Neural cell (in vitro differentiated cells): ENCODE data around the gene BCL2L15. TPM values are rescaled to one million over a fixed set of nuclear protein-coding genes. Genes with fewer than 3 reads are reported as not detected.

Source experiments
- H2AFZ ChIP-seq: fragments of 200-600, 300-800 bp; sonication (generic), shearing (Covaris generic); 2 replicates; pipeline ENCODE4 v1.6.0; 2014; ENCODE audit warnings: low read depth, mild to moderate bottlenecking, antibody characterized with exemption, low read length, moderate library complexity
- H3F3A ChIP-seq: fragments of 200-600 bp; shearing (Covaris generic); 2 replicates; pipeline ENCODE4 v1.6.1; 2016; ENCODE audit warnings: mild to moderate bottlenecking, moderate library complexity, mixed read lengths, antibody characterized with exemption, low read length; ENCODE audit not compliant: insufficient read depth, poor library complexity, severe bottlenecking
- H3K27ac ChIP-seq: fragments of 200-600, 300-800 bp; sonication (generic), shearing (Covaris generic); 2 replicates; pipeline ENCODE4 v1.5.1; 2014; ENCODE audit warnings: mild to moderate bottlenecking, low read length, moderate library complexity
- H3K27me3 ChIP-seq: fragments of 300-800, 200-600 bp; sonication (generic), shearing (Covaris generic); 2 replicates; pipeline ENCODE4 v1.6.0; 2014; ENCODE audit warnings: mild to moderate bottlenecking, low read depth, low read length, moderate library complexity; ENCODE audit not compliant: insufficient read depth
- H3K36me3 ChIP-seq: fragments of 300-800, 200-600 bp; sonication (generic), shearing (Covaris generic); 2 replicates; pipeline ENCODE4 v1.5.1; 2014; ENCODE audit warnings: mild to moderate bottlenecking, antibody characterized with exemption, low read length, moderate library complexity; ENCODE audit not compliant: insufficient read depth
- H3K4me2 ChIP-seq: fragments of 300-800, 200-600 bp; sonication (generic), shearing (Covaris generic); 2 replicates; pipeline ENCODE4 v1.6.0; 2014; ENCODE audit warnings: mild to moderate bottlenecking, low read length
- H3K4me3 ChIP-seq: fragments of 300-800, 200-600 bp; sonication (generic), shearing (Covaris generic); 2 replicates; pipeline ENCODE4 v1.5.1; 2014; ENCODE audit warnings: mild to moderate bottlenecking, low read length, moderate library complexity
- H3K79me2 ChIP-seq: fragments of 200-600 bp; shearing (Covaris generic); replicated peaks from 2 replicates; pipeline ENCODE4 v1.6.0; 2014; ENCODE audit warnings: mild to moderate bottlenecking, low read length, moderate library complexity; ENCODE audit not compliant: insufficient read depth
- H3K9ac ChIP-seq: fragments of 300-800, 200-600 bp; sonication (generic), shearing (Covaris generic); 2 replicates; pipeline ENCODE4 v1.6.1; 2016; ENCODE audit warnings: mild to moderate bottlenecking, low read length, mixed read lengths
- H3K9me2 ChIP-seq: fragments of 200-600 bp; shearing (Covaris generic); 2 replicates; pipeline ENCODE4 v1.6.1; 2016; ENCODE audit warnings: mild to moderate bottlenecking, low read length, mixed read lengths; ENCODE audit not compliant: insufficient read depth
- H3K9me3 ChIP-seq: fragments of 200-600, 300-800 bp; sonication (generic), shearing (Covaris generic); 2 replicates; pipeline ENCODE4 v1.6.1; 2016; ENCODE audit warnings: mild to moderate bottlenecking, mixed run types, low read length, moderate library complexity, mixed read lengths
- H4K20me1 ChIP-seq: fragments of 200-600 bp; shearing (Covaris generic); 2 replicates; pipeline ENCODE4 v1.6.1; 2016; ENCODE audit warnings: mild to moderate bottlenecking, mixed run types; ENCODE audit not compliant: insufficient read depth
- CTCF ChIP-seq: fragments of 450-650 bp; IDR thresholded peaks from 2 replicates; pipeline ENCODE4 v1.5.1; 2014; ENCODE audit warnings: antibody characterized with exemption, mild to moderate bottlenecking, moderate library complexity; ENCODE audit not compliant: poor library complexity, severe bottlenecking
- EP300 ChIP-seq: fragments of 450-650 bp; conservative IDR thresholded peaks from 2 replicates; pipeline ENCODE4 v1.6.1; 2014; ENCODE audit warnings: antibody characterized with exemption, mild to moderate bottlenecking, moderate library complexity; ENCODE audit not compliant: poor library complexity, severe bottlenecking
- EZH2 ChIP-seq: fragments of 200-600, 300-800 bp; shearing (Covaris generic), sonication (generic); IDR thresholded peaks from 2 replicates; pipeline ENCODE4 v1.6.1; 2014; ENCODE audit warnings: antibody characterized with exemption, low read length, borderline replicate concordance, mild to moderate bottlenecking; ENCODE audit not compliant: insufficient read depth, poor library complexity, severe bottlenecking
- MXI1 ChIP-seq: fragments of 450-650 bp; conservative IDR thresholded peaks from 2 replicates; pipeline ENCODE4 v1.6.1; 2014; ENCODE audit warnings: antibody characterized with exemption, mild to moderate bottlenecking; ENCODE audit not compliant: poor library complexity, severe bottlenecking
- POLR2AphosphoS5 ChIP-seq: IDR thresholded peaks from 2 replicates; pipeline ENCODE4 v1.6.1; 2012
- RAD21 ChIP-seq: fragments of 450-650 bp; conservative IDR thresholded peaks from 2 replicates; pipeline ENCODE4 v1.6.1; 2014; ENCODE audit warnings: antibody characterized with exemption, mild to moderate bottlenecking, moderate library complexity
- REST ChIP-seq: IDR thresholded peaks from 2 replicates; pipeline ENCODE4 v1.6.1; 2012; ENCODE audit warnings: borderline replicate concordance
- SMC3 ChIP-seq: fragments of 450-650 bp; conservative IDR thresholded peaks from 2 replicates; pipeline ENCODE4 v1.6.1; 2014; ENCODE audit warnings: antibody characterized with exemption, mild to moderate bottlenecking, moderate library complexity; ENCODE audit not compliant: poor library complexity
- TAF1 ChIP-seq: IDR thresholded peaks from 2 replicates; pipeline ENCODE4 v1.6.1; 2012; ENCODE audit warnings: low read depth
- polyA plus RNA-seq: library from polyadenylated mRNA; depleted of rRNA; stranded (reverse); fragments of >200 nt; gene quantifications from 2 replicates; pipeline ENCODE4 v1.2.3, GENCODE V29; 2014

The BCL2L15 gene
- polyA plus RNA-seq, 1 donor from 2014 or later, result 4.7 TPM

GRCh38 chr1:113913312-113913668, 25.9 kb upstream of the BCL2L15 start:
- H3K4me3 ChIP-seq, result no peak overlapping the region
- H3K9me3 ChIP-seq, result no peaks in the 10 kb centered on the region
- H3K27ac ChIP-seq, result no peak overlapping the region
- H3K9me2 ChIP-seq, result no peaks in the 10 kb centered on the region
- H2AFZ ChIP-seq, result no peak overlapping the region
- H3K79me2 ChIP-seq, result no peaks in the 10 kb centered on the region
- TF ChIP-seq EZH2, result no peak
- no peak for TF ChIP-seq CTCF
- TF ChIP-seq SMC3, result no peak
- H3F3A ChIP-seq, result no peaks in the 10 kb centered on the region
- no peaks in the 10 kb centered on the region for H4K20me1 ChIP-seq
- H3K36me3 ChIP-seq, result no peaks in the 10 kb centered on the region
- H3K9ac ChIP-seq, result no peak overlapping the region
- no peaks in the 10 kb centered on the region for H3K27me3 ChIP-seq
- no peak overlapping the region for H3K4me2 ChIP-seq

- H3K27me3 ChIP-seq, result no peaks in the 10 kb centered on the region
- no peaks in the 10 kb centered on the region for H3K9me3 ChIP-seq
- H3K4me3 ChIP-seq, result no peak overlapping the region
- H3F3A ChIP-seq, result no peaks in the 10 kb centered on the region
- no peak overlapping the region for H2AFZ ChIP-seq
- no peak overlapping the region for H3K4me2 ChIP-seq
- no peak overlapping the region for H3K27ac ChIP-seq
- H3K9ac ChIP-seq, result no peak overlapping the region
- H4K20me1 ChIP-seq, result no peaks in the 10 kb centered on the region
- TF ChIP-seq POLR2AphosphoS5 (no peak), CTCF (no peak), MXI1 (no peak), EP300 (no peak), TAF1 (no peak), SMC3 (no peak), RAD21 (no peak), REST (no peak), EZH2 (no peak)
- no peaks in the 10 kb centered on the region for H3K9me2 ChIP-seq
- no peaks in the 10 kb centered on the region for H3K79me2 ChIP-seq
- no peaks in the 10 kb centered on the region for H3K36me3 ChIP-seq
These were observed 25.4 kb upstream of the BCL2L15 start for GRCh38 chr1:113912594-113913311.
